ENCODE measurements around the gene PHF23. TPM values are rescaled to one million over a fixed set of nuclear protein-coding genes. Genes with fewer than 3 reads are reported as not detected.

PHF23 gene
- total RNA-seq, 1 experiment from 2014 or later = 32.5 TPM

DNA sequence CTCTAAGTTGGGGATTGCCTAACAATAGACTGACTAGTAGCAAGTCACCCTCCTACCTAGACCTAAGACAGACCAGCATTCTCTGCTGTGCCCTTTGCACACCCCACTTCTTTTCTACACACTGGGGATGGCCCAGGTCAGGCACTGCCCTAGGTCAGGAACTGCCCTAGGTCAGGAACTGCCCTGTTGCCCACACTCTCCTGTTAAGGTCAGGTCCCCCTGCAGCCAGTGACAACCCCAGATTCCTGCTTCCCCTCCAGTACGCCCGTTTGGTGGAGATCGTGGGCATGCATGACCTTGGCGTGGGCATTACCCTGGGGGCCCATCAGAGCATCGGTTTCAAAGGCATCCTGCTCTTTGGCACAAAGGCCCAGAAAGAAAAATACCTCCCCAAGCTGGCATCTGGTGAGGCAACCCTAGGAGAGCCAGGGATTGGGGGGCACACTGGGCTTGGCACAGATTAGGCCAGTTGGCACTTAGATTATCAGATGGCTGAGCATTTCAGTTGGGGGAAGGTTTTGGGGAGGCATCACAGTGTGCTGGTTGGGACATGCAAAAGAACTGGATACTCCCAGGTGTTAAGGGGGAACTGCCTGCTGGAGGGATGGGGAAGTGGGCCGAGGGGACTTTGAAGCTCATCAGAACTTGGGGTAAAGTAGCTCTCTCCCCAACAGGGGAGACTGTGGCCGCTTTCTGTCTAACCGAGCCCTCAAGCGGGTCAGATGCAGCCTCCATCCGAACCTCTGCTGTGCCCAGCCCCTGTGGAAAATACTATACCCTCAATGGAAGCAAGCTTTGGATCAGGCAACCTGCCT, 17.8 kb downstream of the PHF23 start:
- no peak for DNase-seq (ENCODE audit: extremely low read depth, low read depth)

- DNase-seq (ENCODE audit: extremely low read depth, low read depth) = peak; percentile 74
Measured at GRCh38 chr17:7220593-7221277, 18.5 kb downstream of the PHF23 start.

- DNase-seq (ENCODE audit: extremely low read depth, low read depth) = peak; percentile 70
Measured at GRCh38 chr17:7219812-7220592, 19.3 kb downstream of the PHF23 start, which contains the start of the genes ACADVL and DLG4. ACADVL (plus strand) TSS chr17:7219938; CDS start chr17:7219985, 47 bp downstream. DLG4 (minus strand) TSS chr17:7219836.

DNA sequence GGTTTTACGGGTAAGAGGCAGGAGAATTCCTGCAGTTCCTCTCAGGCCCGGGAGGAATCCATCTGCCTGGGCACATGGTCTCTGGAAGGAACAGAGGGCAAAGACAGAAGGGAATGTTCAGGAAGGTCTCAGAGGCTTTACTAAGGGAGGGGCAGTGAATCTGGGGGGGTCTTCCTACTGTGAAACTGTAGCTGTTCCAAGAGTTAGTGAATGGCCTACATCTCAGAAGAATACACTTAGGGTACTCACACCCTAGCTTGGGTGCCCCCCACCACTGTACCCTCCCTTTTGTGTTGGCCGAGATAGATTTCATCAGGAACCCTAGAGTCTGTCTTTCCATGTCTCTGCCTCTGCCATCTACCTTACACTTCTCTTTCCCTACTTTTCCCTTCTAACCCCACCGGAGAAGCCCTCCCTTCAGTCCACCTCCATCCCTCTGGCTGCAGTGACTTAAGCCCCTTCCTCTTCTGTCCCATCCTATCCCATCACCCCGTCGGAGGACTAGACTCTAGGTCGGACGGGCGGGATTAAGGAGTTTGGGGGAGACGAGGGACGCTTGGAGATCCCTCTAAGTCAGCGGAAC, 19.9 kb downstream of the PHF23 start:
- DNase-seq (ENCODE audit: extremely low read depth, low read depth) = no peak

- DNase-seq (ENCODE audit: extremely low read depth, low read depth) = no peak
Measured at GRCh38 chr17:7218758-7219157, 20.5 kb downstream of the PHF23 start.

DNA sequence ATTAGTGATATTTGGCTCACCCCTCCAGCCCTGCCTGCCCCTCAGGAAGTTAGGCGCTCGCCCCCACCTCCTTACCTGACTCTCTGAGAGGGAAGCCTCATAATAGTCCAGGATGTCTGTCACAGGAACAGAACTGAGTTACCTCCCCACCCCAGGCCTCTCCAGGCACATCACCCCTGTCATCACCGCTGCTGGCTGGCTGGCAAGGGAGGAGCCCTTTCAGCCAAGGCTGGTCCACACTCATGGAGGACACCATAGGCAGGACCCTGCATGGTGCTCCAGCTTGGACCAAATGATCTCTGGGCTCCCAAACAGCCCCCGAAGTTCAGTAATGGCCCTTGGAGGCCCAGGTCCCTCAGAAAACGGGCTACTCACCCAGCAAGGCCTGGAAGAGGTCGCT, 21.1 kb downstream of the PHF23 start:
- DNase-seq (ENCODE audit: extremely low read depth, low read depth) = no peak

- DNase-seq (ENCODE audit: extremely low read depth, low read depth) = no peak
Measured at GRCh38 chr17:7217113-7217987, 21.9 kb downstream of the PHF23 start.

DNA sequence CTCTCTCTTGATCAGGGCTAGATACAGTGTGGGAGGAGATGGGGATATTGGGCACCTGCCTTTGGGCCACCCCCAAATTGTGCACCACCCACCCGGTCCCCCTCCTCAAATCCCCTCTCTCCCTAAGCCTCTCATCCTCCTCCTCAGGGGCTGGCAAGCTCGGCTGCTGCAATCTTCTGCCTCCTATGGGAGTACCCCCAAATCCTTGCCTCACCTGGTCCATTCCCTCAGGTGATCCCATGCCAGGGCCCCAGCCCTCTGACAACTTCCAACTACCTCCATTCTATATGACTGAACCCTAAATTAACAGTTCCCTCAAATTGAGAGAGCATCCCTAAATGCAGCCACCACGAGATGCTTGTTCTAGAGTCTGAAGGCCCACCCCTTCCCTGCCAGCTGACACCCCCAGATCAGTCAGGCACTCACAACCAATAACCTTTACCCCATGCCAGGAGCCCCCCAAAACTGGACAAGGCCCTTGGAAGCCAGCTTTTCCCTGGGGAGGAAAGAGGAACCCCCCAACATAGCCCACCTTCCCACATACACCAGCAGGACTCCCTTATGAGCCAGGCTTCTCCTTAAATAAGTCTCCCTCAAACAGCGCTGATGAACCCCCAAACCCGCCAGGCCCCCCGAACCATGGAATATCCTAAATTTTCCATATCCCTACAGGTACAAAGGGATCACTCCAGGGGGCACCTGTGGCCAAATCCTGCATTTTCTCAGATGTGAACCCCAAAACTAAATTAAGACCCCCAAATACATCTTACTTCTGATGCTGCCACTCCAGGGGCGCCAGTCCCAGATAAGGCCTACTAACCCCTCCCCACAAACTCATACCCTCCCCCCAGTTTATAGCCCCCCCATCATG, 22.8 kb downstream of the PHF23 start:
- no peak for DNase-seq (ENCODE audit: extremely low read depth, low read depth)

GRCh38 chr17:7215652-7216180, 23.5 kb downstream of the PHF23 start:
- DNase-seq (ENCODE audit: extremely low read depth, low read depth) = no peak

DNA sequence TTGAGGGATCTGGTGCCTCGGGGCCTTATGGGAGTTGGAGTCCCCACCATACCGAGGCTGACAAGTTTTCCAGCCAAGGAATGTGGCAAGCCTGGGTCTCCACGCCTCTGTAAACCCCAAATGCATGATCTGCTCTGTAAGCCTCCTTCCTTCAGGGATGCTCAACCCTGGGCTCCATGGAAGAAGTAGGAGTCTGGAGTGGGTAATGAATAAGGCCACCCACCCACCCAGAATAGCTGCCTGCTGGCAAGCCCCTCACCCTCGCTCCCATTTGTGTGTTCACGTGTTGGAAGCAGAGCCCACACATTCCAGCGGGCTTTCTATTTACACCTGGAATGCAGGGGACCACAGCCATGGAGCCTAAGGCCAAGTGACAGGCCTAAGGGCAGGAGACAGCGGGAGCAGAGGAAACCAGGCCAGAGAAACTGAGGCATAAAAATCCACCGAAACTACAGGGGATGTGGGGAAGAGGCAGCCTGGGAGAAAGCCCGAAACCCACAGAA, 24.1 kb downstream of the PHF23 start:
- no peak for DNase-seq (ENCODE audit: extremely low read depth, low read depth)

DNA sequence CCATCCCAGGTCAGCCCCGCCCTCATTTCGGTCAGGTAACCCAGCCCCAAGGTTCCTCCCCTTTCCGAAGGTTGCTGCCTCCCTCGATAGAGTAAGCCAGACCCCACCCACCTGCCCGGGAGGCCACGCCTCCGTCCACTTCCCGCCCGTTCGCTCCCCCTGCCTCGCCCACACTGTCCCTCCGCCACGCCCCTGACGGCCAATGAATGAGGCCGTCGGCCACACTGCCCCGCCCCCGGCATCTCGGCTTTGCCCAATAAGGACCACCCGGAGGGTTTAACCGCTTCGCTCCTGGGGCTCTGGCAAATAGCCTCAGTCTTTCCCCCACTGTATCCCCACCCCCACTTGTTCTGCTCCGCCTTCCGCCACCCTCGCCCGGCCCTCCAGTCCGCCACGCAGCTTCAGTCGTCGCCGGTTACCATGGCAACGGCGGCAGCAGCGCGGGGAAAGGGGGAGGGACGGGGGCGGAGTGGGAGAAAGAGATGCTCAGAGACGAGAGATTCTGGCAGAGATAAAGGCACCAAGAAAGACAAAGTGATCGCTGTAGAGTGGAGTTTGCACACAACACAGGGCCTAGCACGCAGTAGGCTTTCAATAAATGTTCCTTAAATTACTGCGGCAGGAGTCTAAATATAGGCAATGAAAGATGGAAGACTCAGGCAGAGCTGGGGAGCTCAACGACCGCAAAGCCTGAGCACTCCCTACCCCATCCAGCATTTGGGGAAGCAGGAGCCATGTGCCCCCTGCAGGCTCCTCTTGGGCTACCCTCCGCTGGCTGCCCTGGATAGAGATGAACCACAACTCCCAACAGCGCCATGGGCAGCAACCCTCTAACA, 24.7 kb downstream of the PHF23 start:
- DNase-seq (ENCODE audit: extremely low read depth, low read depth) = peak; percentile 96

DNA sequence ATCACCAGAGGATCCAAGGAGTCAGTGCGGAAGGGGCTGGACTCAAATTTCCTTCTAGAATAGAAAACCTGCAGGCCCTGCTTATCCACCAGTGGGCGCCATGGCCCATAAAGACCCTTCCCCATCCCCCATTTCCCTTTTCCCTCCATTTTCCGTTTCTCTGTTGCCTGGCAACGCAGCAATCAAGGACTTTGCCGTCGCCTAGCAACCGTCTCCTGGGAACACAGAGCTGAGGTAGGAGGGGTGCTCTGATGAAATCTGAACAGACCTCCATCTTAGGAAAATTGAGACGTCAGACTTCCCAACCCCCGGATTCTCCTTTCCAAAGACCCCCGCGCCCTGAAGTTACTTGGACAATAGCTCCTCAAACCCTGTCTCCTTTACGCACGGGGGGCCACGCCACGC, 25.4 kb downstream of the PHF23 start:
- no peak for DNase-seq (ENCODE audit: extremely low read depth, low read depth)

DNA sequence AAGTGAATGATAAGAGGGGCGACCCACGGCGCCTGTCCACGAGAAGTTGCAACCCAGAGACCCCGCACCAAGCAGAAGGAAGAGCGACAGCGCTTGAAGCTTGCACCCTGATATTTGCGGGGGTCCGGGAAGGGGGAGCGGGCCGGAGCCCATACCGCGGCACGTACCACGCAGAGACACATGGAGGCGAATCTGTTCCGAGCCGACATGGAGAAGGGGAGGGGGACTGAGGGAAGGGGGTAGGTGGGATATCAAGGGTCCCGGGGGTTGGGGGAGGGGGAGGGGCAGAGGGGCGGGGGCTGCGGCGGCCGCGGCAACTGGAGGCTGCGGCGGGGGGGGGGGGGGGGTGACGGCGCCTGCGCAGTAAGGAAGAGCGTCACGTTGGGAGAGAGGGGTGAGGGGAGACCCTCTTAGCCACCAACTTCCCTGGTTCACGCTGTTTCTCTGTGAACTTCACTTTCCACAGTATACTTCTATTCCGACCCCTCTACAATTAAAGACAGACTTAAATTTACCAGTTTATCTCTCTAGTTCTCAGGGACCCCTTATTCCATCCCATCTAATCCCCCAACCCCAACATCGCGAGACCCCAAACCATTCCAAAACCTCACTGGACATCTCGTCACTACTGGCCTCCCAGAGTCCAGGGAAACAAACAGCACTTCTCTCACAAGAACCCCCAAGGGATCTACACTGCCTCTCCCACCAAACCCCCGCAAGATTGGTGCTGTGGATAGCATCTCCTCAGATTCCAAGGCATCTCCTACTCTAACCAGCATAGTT, 27.6 kb downstream of the PHF23 start:
- no peak for DNase-seq (ENCODE audit: extremely low read depth, low read depth)

- DNase-seq (ENCODE audit: extremely low read depth, low read depth) = no peak
Measured at GRCh38 chr17:7208754-7209460, 30.4 kb downstream of the PHF23 start.

GRCh38 chr17:7208027-7208571, 31.2 kb downstream of the PHF23 start:
- no peak for DNase-seq (ENCODE audit: extremely low read depth, low read depth)
